GM18951 (cell line): ENCODE measurements around the gene GPR18.
"Not testable (repeated sequence)": the region's sequence is repeated elsewhere in the genome, so short reads cannot be mapped to it uniquely, and the experiment has no call there.

Source experiments
- POLR2A ChIP-seq: IDR thresholded peaks from 4 replicates; pipeline ENCODE4 v1.6.1; 2011; ENCODE audit warnings: mild to moderate bottlenecking; ENCODE audit not compliant: insufficient read length, insufficient read depth; ENCODE audit errors: extremely low read depth
- in situ Hi-C: fragments of 300-500 bp; cut with MboI; formaldehyde crosslinking; loops from one replicate; pipeline ENCODE4 v1.12.0; 2022; ENCODE audit warnings: low sequenced_read_pairs, mixed read lengths, inconsistent platforms; ENCODE audit not compliant: unreplicated experiment

Gene GPR18

DNA sequence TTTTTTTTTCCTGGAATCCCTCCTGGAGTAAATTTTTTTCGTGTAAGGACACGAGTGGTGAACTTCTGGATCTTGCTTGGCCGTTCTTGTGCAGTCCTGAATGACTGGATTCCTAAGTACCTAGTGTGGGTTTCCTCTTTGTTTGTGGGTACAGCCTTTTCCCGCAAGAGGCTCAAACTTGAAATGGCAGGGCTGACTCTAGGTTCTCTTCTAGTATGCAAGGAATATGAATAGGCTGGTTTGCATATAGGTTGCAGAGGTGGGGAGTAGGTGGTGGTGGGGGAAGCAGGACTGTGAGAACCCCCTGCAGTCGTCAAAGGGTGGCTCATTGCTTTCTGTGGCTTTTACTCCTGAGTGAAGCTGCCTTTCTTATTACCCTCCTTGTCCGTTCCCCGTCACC is 43.9 kb downstream of the GPR18 start:
- no peak for TF ChIP-seq POLR2A
- in situ Hi-C loops: no loop called here

DNA sequence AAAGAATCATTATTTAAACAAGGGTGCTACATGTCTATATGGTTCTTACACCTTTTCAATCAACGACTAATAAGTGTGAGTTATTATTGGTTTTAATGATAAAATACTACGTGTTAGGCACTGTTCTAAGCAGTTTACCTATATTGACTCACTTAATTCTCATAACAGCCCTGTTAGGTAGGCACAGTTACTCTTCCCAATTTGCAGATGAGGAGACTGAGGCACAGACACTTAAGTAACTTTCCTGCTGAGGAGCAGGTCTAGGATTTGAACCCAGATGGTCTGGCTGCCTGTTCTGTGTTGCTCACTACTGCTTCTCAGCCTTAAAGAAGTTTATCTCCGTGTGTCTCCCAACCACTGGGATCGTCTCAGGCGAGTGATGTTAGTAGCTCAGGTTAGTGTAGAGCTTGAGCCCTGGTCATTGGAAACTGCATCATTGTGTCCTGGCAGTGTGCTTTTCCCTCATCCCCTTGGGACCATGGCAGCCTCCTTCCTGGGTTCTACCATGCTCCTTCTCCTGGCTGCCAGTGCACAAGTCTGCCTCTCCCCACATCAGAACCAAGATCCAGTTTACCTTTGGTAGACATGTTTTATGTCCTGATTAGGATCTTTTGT is 46.7 kb downstream of the GPR18 start:
- in situ Hi-C loops: no loop called here

DNA sequence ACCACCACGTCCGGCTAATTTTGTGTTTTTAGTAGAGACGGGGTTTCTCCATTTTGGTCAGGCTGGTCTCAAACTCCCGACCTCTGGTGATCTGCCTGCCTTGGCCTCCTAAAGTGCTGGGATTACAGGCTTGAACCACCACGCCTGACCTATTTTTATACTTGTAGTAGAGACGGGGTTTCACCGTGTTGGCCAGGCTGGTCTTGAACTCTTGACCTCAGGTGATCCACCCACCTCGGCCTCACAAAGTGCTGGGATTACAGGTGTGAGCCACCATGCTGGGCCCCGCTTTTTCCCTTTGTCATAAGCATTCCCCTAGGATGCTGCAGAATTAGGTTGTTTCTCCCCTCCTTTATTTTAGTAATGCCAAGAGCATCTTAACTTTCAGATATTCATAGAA is 47.6 kb downstream of the GPR18 start:
- in situ Hi-C loops: not testable (repeated sequence)

More for the DNA sequence above, 46.7 kb downstream of the GPR18 start:
- TF ChIP-seq POLR2A: no peak

DNA sequence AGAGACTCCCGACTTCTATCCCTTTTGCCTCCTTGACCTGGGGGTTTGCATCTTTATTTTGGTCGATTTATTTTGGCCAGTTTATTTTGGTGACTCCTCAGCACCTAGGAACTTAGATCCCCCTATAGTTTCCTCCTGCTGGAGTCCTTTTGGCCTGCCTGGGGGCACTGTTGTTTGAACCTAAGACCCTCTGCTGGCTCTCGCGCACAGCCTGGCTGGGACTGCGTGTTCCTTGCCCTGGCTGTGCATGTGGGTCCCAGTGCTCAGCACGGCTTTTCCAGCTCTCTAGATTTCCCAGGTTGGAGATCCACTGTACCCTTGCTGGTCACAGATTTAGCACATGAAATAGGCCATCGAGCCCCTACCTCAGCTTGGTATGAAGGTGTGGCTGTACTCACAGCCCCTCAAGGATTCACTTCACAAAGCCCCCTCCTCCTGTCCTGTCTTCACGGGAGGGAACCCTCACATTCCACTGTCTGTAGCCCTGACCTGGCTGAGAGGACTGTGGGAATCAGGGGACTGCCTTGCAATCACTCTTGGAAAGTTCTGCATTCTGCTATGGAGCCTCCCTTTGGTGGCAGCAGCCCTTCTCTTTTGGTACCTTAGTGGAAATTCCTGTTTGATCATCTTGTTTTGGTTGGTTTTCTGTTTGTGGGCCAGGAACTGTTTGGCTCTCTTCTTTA is 49.2 kb downstream of the GPR18 start:
- in situ Hi-C loops: no loop called here
- no peak for TF ChIP-seq POLR2A

DNA sequence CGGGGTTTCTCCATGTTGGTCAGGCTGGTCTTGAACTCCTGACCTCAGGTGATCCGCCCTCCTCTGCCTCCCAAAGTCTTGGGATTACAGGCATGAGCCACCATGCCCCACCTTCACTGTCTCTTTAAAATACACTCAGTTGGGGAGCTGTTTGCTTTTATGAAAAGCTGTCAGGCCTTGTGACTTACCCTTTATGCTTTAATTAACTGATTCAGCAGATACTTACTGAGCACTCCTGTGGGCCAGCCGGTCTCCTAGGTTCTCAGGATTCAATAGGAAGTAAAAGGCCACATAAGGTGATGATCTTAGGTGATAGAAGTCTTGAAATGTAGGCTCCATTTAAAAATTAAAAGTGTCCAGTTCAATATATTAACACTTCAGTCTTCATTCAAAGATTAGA is 50.0 kb downstream of the GPR18 start:
- in situ Hi-C loops: no loop called here
- no peak for TF ChIP-seq POLR2A

DNA sequence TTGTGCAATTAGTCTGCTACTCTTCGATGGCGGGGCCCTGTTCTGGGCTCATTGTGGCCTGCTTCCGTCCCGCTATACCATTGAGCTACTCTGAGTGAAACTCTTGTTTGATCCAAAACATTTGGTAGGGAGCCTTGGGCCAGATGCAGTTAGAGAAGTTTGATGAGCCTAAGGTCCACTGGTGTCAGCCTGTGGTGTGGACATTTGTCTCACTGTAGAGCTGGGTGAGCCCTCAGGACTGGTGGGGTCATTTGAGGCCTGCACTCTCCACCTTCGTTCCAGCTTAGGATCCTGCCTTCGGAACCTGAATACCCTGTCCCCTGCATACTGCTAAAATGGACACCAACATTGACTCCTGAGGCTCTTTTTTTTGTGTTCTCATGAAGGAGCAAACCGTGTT is 50.7 kb downstream of the GPR18 start:
- in situ Hi-C loops: no loop called here
- no peak for TF ChIP-seq POLR2A

DNA sequence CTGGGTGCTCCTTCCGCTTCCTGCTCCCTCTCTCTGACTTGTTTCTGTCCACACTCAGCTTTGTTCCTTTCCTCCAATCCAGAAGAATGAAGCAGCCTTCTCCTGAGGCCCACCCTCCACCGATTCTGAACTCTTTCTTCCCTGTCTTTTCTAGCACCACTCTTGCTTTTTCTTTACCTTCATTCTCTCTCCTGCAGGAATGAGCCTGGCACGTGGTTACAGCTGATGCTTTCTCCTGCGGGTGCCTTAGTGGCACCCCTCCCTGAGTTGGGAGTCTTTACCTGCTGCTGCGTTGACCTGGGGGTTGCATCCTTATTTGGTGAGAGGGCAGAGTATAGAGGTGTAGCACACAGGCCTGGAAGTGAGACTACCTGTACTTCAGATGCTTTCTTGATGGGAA is 51.3 kb downstream of the GPR18 start:
- in situ Hi-C loops: no loop called here
- no peak for TF ChIP-seq POLR2A

DNA sequence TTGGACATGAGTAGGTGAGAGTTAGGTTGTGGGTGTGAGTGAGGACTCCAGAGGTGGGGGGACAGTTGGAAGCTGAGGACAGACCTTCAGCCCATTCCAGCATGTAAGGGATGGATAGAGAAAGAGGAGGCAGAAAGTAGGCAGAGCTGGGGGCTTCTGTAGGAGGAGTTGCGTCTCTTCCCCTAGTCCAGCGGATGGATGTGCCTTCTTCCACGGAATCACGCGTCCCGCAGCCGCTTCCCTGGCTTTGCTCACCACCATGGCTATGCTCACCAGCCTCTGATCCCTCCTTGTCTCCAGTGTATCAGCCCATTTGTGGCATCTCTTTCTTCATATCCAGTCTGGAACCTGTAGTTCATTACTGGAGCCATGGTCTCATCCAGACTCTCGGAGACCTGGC is 52.0 kb downstream of the GPR18 start:
- TF ChIP-seq POLR2A: no peak
- in situ Hi-C loops: no loop called here

DNA sequence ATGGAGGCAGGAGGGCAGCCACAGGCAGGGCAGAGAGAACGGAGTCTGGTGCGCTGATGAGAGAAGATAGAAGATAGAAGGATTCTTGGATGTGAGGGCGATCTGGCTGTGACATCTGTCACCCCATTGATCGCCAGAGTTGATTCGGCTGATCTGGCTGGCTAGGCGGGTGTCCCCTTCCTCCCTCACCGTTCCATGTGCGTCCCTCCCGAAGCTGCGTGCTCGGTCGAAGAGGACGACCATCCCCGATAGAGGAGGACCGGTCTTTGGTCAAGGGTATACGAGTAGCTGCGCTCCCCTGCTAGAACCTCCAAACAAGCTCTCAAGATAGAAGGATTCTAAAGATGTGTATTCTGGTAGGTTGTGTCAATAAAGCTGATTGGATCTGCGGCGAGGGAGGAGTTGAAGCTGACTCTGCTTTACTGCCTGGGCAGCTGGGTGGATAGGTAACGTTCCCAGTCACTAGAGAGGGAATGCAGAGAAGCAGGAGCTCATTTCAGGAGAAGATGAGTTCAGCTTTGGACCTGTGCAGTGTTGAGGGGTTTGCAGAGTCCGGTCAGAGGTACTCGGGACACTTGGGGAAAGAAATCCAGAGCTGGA is 52.5 kb downstream of the GPR18 start:
- TF ChIP-seq POLR2A: no peak
- in situ Hi-C loops: no loop called here
